ENCODE measurements around the gene CLNK.

CLNK gene

GRCh38 chr4:10684631-10685030 is at the start of gene CLNK:
CLNK (minus strand) TSS chr4:10684768; CDS start chr4:10667869, 16,899 bp downstream.
- DNase-seq (ENCODE audit: extremely low read depth, low read depth), result no peak
- no peak for TF ChIP-seq CTCF (IDR thresholded peaks at IDR 0.05; ENCODE audit: low read depth, low read length)

GRCh38 chr4:10733481-10734062 is 49.0 kb upstream of the CLNK start:
- no peak for DNase-seq (ENCODE audit: extremely low read depth, low read depth)
- no peak for TF ChIP-seq CTCF (IDR thresholded peaks at IDR 0.05; ENCODE audit: low read depth, low read length)

- TF ChIP-seq CTCF (IDR thresholded peaks at IDR 0.05; ENCODE audit: low read depth, low read length), result no peak
- no peak for DNase-seq (ENCODE audit: extremely low read depth, low read depth)
Measured at GRCh38 chr4:10732914-10733415, 48.4 kb upstream of the CLNK start.

GRCh38 chr4:10732235-10732913 is 47.8 kb upstream of the CLNK start:
- no peak for TF ChIP-seq CTCF (IDR thresholded peaks at IDR 0.05; ENCODE audit: low read depth, low read length)

GRCh38 chr4:10731690-10732089 is 47.1 kb upstream of the CLNK start:
- DNase-seq (ENCODE audit: extremely low read depth, low read depth), result no peak
- TF ChIP-seq CTCF (IDR thresholded peaks at IDR 0.05; ENCODE audit: low read depth, low read length), result no peak

More at GRCh38 chr4:10732235-10732913, 47.8 kb upstream of the CLNK start:
- no peak for DNase-seq (ENCODE audit: extremely low read depth, low read depth)

- no peak for DNase-seq (ENCODE audit: extremely low read depth, low read depth)
- TF ChIP-seq CTCF (IDR thresholded peaks at IDR 0.05; ENCODE audit: low read depth, low read length), result no peak
Measured at GRCh38 chr4:10731162-10731561, 46.6 kb upstream of the CLNK start.

GRCh38 chr4:10730590-10730989 is 46.0 kb upstream of the CLNK start:
- no peak for TF ChIP-seq CTCF (IDR thresholded peaks at IDR 0.05; ENCODE audit: low read depth, low read length)
- no peak for DNase-seq (ENCODE audit: extremely low read depth, low read depth)
